HCT116 (cell line): ENCODE measurements around the gene MSH3. TPM values are rescaled to one million over a fixed set of nuclear protein-coding genes. Genes with fewer than 3 reads are reported as not detected.

Experiments used
- ATAC-seq: fragments of 200-7000 bp; cut with Tn5 transposase; 2 replicates; pipeline ENCODE4 v1.9.1; 2020; ENCODE audit warnings: mild to moderate bottlenecking, moderate library complexity
- BruUV-seq: library from RNA; stranded (reverse); fragments of 400-500 nt; replicated peaks from 2 replicates; lab custom pipeline; 2021; lab: Mats Ljungman, UMichigan
- CTCF ChIA-PET: fragments of 300-600 bp; sonication (Branson Sonifier 250); formaldehyde crosslinking; loops from one replicate; lab custom pipeline; 2021; ENCODE audit warnings: antibody characterized with exemption; lab: Charles Lee
- POLR2A ChIA-PET: fragments of 300-600, 350-600 bp; sonication (Branson Sonifier 250); formaldehyde crosslinking; loops from one replicate; lab custom pipeline; 2021; ENCODE audit warnings: antibody characterized with exemption; lab: Charles Lee
- RAD21 ChIA-PET, 2 experiments: fragments of 300-600 bp; sonication (Branson Sonifier 250); formaldehyde crosslinking; loops; one replicate each; lab custom pipeline; 2023; ENCODE audit warnings: low total read pairs in 2 of 2; ENCODE audit not compliant: uncharacterized antibody in 2 of 2, unreplicated experiment in 2 of 2, low non-redundant PET in 1 of 2; lab: Charles Lee
- DNase-seq: peaks from one replicate; pipeline ENCODE4 v3.0.0-alpha.2; 2010; ENCODE audit warnings: low read depth, low spot score
- H2AFZ ChIP-seq: fragments of 200-600 bp; shearing (Covaris generic), sonication (generic); 2 replicates; pipeline ENCODE4 v1.6.1; 2017; ENCODE audit warnings: low read depth, mixed run types, mixed read lengths, antibody characterized with exemption, low read length; ENCODE audit not compliant: poor library complexity, severe bottlenecking
- H3K27ac ChIP-seq: 2 replicates; pipeline ENCODE4 v1.5.1; 2012; ENCODE audit warnings: low read depth, low read length
- H3K27me3 ChIP-seq: fragments of 200-600 bp; sonication (generic); 2 replicates; pipeline ENCODE4 v1.6.1; 2016; ENCODE audit warnings: mixed run types, low read length, mixed read lengths; ENCODE audit not compliant: insufficient read depth
- H3K36me3 ChIP-seq, 2 experiments: fragments of 200-500 bp in 1 of 2; fragments of 200-600 bp in 1 of 2; sonication (Bioruptor generic) in 1 of 2; sonication (generic) in 1 of 2; 2 replicates each; pipeline versions ENCODE4 v1.5.1 to v1.6.1; 2014 to 2016; ENCODE audit warnings: low read length in 2 of 2, inconsistent platforms in 1 of 2, mixed read lengths in 1 of 2, mixed run types in 1 of 2; ENCODE audit not compliant: insufficient read depth in 2 of 2, control insufficient read depth in 1 of 2
- H3K4me1 ChIP-seq, 2 experiments: fragments of 200-600 bp in 1 of 2; sonication (generic) in 1 of 2; 2 replicates each; pipeline versions ENCODE4 v1.5.1 to v1.6.1; 2012 to 2017; ENCODE audit warnings: low read length in 2 of 2, inconsistent platforms in 1 of 2, mild to moderate bottlenecking in 1 of 2, mixed read lengths in 1 of 2, mixed run types in 1 of 2, moderate library complexity in 1 of 2; ENCODE audit not compliant: insufficient read depth in 2 of 2, control insufficient read depth in 1 of 2
- H3K4me2 ChIP-seq: fragments of 200-600 bp; sonication (generic); 2 replicates; pipeline ENCODE4 v1.6.1; 2017; ENCODE audit warnings: mixed run types, low read length, mixed read lengths
- H3K4me3 ChIP-seq, 2 experiments: fragments of 200-600 bp in 1 of 2; sonication (generic) in 1 of 2; replicated peaks in 1 of 2; 2 replicates each; pipeline ENCODE4 v1.5.1; 2011 to 2016; ENCODE audit warnings: low read length in 2 of 2, control low read depth in 1 of 2, low read depth in 1 of 2, mild to moderate bottlenecking in 1 of 2, mixed read lengths in 1 of 2, mixed run types in 1 of 2
- H3K79me2 ChIP-seq: fragments of 200-600 bp; sonication (generic); 2 replicates; pipeline ENCODE4 v1.6.1; 2017; ENCODE audit warnings: mild to moderate bottlenecking, mixed run types, low read length, moderate library complexity, mixed read lengths; ENCODE audit not compliant: insufficient read depth
- H3K9ac ChIP-seq: fragments of 200-600 bp; sonication (generic); 2 replicates; pipeline ENCODE4 v1.6.1; 2016; ENCODE audit warnings: low read length, mixed read lengths
- H3K9me2 ChIP-seq: fragments of 200-600 bp; sonication (generic), shearing (Covaris generic); 2 replicates; pipeline ENCODE4 v1.6.1; 2017; ENCODE audit warnings: mixed run types, mild to moderate bottlenecking, moderate library complexity; ENCODE audit not compliant: insufficient read depth
- H3K9me3 ChIP-seq, 2 experiments: fragments of 200-500 bp in 1 of 2; fragments of 200-600 bp in 1 of 2; sonication (Bioruptor generic) in 1 of 2; sonication (generic) in 1 of 2; 2 replicates each; pipeline ENCODE4 v1.6.1; 2014 to 2017; ENCODE audit warnings: low read length in 2 of 2, mixed read lengths in 2 of 2, inconsistent platforms in 1 of 2, low read depth in 1 of 2, mild to moderate bottlenecking in 1 of 2, mixed run types in 1 of 2, moderate library complexity in 1 of 2; ENCODE audit not compliant: control insufficient read depth in 1 of 2, insufficient read depth in 1 of 2
- H4K20me1 ChIP-seq: fragments of 200-600 bp; sonication (generic), shearing (Covaris generic); 2 replicates; pipeline ENCODE4 v1.6.1; 2017; ENCODE audit warnings: mixed run types, mild to moderate bottlenecking, moderate library complexity; ENCODE audit not compliant: insufficient read depth
- CEBPB ChIP-seq: IDR thresholded peaks from 2 replicates; pipeline ENCODE4 v1.6.1; 2012; ENCODE audit warnings: low read depth
- EGR1 ChIP-seq: IDR thresholded peaks from 2 replicates; pipeline ENCODE4 v1.6.1; 2012; ENCODE audit warnings: low read depth
- EZH2 ChIP-seq: fragments of 200-600 bp; sonication (generic); IDR thresholded peaks from 2 replicates; pipeline ENCODE4 v1.6.1; 2017; ENCODE audit warnings: antibody characterized with exemption, mixed run types
- POLR2A ChIP-seq: IDR thresholded peaks from 2 replicates; pipeline ENCODE4 v1.7.0; 2011; ENCODE audit warnings: borderline replicate concordance; ENCODE audit not compliant: insufficient read depth, insufficient read length; ENCODE audit errors: extremely low read depth
- RAD21 ChIP-seq: IDR thresholded peaks from 2 replicates; pipeline ENCODE4 v1.6.1; 2012; ENCODE audit warnings: low read depth, mild to moderate bottlenecking
- SRF ChIP-seq: IDR thresholded peaks from 2 replicates; pipeline ENCODE4 v1.6.1; 2012; ENCODE audit warnings: low read depth
- TCF7L2 ChIP-seq: IDR thresholded peaks from 2 replicates; pipeline ENCODE4 v1.7.0; 2011; ENCODE audit warnings: borderline replicate concordance, inconsistent platforms; ENCODE audit not compliant: insufficient read depth, insufficient read length; ENCODE audit errors: extremely low read depth
- YY1 ChIP-seq: IDR thresholded peaks from 2 replicates; pipeline ENCODE4 v1.6.1; 2011; ENCODE audit warnings: low read length, low read depth, moderate library complexity, mild to moderate bottlenecking; ENCODE audit not compliant: insufficient replicate concordance; ENCODE audit errors: extremely low read depth
- ZFX ChIP-seq: fragments of 450-650 bp; IDR thresholded peaks from 2 replicates; pipeline ENCODE4 v1.6.1; 2017
- intact Hi-C: fragments of 100-400 bp; cut with micrococcal nuclease; formaldehyde crosslinking; loops from 2 replicates; pipeline ENCODE4 v1.10.0; 2022
- total RNA-seq: library from RNA; stranded (reverse); gene quantifications from one replicate; pipeline ENCODE4 v1.2.1, GENCODE V29; 2021; ENCODE audit not compliant: unreplicated experiment
- TF ChIP-seq, protein P1 (sequence below): IDR thresholded peaks from 2 replicates; pipeline ENCODE4 v1.6.1; 2012; ENCODE audit warnings: low read depth
- TF ChIP-seq, protein P2 (sequence below): IDR thresholded peaks from 2 replicates; pipeline ENCODE4 v1.6.1; 2011; ENCODE audit warnings: mild to moderate bottlenecking, low read length, moderate library complexity; ENCODE audit not compliant: insufficient replicate concordance; ENCODE audit errors: extremely low read depth

MSH3 gene
- total RNA-seq, 1 experiment from 2014 or later: 4.9 TPM

DNA sequence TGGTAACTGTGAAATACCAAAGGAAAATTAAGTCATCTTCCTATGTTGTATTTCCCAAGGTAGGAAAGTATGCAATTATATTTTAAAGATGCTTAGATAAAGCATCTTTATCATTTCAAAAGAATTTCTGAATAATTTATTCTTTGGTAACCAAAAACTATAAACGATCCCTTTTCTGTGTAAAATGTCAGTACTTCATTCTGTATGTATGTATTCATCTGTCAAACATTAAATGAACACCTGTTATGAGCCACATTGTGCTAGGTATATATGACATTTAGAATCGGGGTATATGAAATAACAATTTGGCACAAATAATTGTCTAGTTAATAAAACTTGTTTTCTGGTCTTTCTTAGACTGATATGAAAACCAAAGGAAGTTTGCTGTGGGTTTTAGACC is 89.7 kb downstream of the MSH3 start:
- intact Hi-C loops: no loop called here
- BruUV-seq: no TSS peak
- RAD21 ChIA-PET: no interaction called here
- no peaks in the 10 kb centered on the region; a peak in 1 of 4 replicates for H3K4me1 ChIP-seq
- H3K4me3 ChIP-seq: no peak overlapping the region
- CTCF ChIA-PET: no interaction called here
- no peak for ATAC-seq
- no peaks in the 10 kb centered on the region for H3K36me3 ChIP-seq
- no peak overlapping the region for H3K27ac ChIP-seq
- H2AFZ ChIP-seq: no peak overlapping the region
- no peaks in the 10 kb centered on the region for H3K9me3 ChIP-seq
- H4K20me1 ChIP-seq: no peaks in the 10 kb centered on the region
- no peak for TF ChIP-seq POLR2A
- no peak for TF ChIP-seq SRF
- TF ChIP-seq, protein P1, sequence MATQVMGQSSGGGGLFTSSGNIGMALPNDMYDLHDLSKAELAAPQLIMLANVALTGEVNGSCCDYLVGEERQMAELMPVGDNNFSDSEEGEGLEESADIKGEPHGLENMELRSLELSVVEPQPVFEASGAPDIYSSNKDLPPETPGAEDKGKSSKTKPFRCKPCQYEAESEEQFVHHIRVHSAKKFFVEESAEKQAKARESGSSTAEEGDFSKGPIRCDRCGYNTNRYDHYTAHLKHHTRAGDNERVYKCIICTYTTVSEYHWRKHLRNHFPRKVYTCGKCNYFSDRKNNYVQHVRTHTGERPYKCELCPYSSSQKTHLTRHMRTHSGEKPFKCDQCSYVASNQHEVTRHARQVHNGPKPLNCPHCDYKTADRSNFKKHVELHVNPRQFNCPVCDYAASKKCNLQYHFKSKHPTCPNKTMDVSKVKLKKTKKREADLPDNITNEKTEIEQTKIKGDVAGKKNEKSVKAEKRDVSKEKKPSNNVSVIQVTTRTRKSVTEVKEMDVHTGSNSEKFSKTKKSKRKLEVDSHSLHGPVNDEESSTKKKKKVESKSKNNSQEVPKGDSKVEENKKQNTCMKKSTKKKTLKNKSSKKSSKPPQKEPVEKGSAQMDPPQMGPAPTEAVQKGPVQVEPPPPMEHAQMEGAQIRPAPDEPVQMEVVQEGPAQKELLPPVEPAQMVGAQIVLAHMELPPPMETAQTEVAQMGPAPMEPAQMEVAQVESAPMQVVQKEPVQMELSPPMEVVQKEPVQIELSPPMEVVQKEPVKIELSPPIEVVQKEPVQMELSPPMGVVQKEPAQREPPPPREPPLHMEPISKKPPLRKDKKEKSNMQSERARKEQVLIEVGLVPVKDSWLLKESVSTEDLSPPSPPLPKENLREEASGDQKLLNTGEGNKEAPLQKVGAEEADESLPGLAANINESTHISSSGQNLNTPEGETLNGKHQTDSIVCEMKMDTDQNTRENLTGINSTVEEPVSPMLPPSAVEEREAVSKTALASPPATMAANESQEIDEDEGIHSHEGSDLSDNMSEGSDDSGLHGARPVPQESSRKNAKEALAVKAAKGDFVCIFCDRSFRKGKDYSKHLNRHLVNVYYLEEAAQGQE: no peak
- TF ChIP-seq CEBPB: no peak
- TF ChIP-seq EZH2: no peak
- no peak overlapping the region for H3K4me2 ChIP-seq
- H3K27me3 ChIP-seq: no peaks in the 10 kb centered on the region
- no peaks in the 10 kb centered on the region for H3K9me2 ChIP-seq
- H3K79me2 ChIP-seq: no peaks in the 10 kb centered on the region
- no peak overlapping the region for H3K9ac ChIP-seq
- no peak for DNase-seq
- POLR2A ChIA-PET: no interaction called here

DNA sequence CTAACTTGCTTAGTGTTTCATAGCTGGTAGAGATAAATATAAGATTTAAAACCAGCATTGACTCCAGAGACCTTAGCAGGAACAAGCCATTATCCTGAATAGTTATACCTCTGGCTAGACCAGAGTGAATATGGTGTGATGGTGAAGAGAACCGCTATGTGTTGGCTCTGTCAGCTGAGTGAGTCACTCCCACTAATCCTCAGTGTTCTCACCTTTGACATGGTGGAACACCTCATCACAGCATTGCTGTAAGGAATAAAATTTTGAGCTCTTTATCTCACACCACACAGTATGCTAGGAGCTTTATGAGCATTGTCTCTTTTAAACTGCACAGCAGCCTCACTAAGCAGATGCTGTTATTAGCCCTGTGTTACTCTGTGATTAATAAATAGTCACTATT is 91.0 kb downstream of the MSH3 start:
- Histone ChIP-seq H3K27ac (no peak overlapping the region), H3K9me3 (no peaks in the 10 kb centered on the region), H3K4me3 (no peak overlapping the region), H3K9ac (no peak overlapping the region), H2AFZ (no peak overlapping the region), H3K4me1 (no peaks in the 10 kb centered on the region; a peak in 1 of 4 replicates), H3K9me2 (no peaks in the 10 kb centered on the region), H3K36me3 (no peaks in the 10 kb centered on the region), H3K4me2 (no peak overlapping the region), H3K79me2 (no peaks in the 10 kb centered on the region), H3K27me3 (no peaks in the 10 kb centered on the region), H4K20me1 (no peaks in the 10 kb centered on the region)
- POLR2A ChIA-PET: interaction anchor here (1.1 kb wide), 1 partner anchor 9 kb away, joined by 3 read pairs; no protein-coding TSS in a partner anchor
- DNase-seq (no peak), ATAC-seq (peak; percentile 46)
- RAD21 ChIA-PET: no interaction called here
- BruUV-seq: no TSS peak
- CTCF ChIA-PET: no interaction called here
- intact Hi-C loops: no loop called here
- TF ChIP-seq EGR1: no peak
- TF ChIP-seq SRF: no peak
- TF ChIP-seq, protein P2, sequence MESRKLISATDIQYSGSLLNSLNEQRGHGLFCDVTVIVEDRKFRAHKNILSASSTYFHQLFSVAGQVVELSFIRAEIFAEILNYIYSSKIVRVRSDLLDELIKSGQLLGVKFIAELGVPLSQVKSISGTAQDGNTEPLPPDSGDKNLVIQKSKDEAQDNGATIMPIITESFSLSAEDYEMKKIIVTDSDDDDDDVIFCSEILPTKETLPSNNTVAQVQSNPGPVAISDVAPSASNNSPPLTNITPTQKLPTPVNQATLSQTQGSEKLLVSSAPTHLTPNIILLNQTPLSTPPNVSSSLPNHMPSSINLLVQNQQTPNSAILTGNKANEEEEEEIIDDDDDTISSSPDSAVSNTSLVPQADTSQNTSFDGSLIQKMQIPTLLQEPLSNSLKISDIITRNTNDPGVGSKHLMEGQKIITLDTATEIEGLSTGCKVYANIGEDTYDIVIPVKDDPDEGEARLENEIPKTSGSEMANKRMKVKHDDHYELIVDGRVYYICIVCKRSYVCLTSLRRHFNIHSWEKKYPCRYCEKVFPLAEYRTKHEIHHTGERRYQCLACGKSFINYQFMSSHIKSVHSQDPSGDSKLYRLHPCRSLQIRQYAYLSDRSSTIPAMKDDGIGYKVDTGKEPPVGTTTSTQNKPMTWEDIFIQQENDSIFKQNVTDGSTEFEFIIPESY: no peak
- no peak for TF ChIP-seq YY1
- no peak for TF ChIP-seq EZH2
- TF ChIP-seq ZFX: no peak
- no peak for TF ChIP-seq RAD21
- no peak for TF ChIP-seq TCF7L2
- TF ChIP-seq, protein P1: no peak
